GM19025 (cell line): Measurements from ENCODE around the gene SLC39A9.
"Not testable (repeated sequence)": the region's sequence is repeated elsewhere in the genome, so short reads cannot be mapped to it uniquely, and the experiment has no call there.

Experiments
- ATAC-seq: cut with Tn5 transposase; IDR thresholded peaks from one replicate; pipeline ENCODE4 v1.9.1; 2021; ENCODE audit warnings: mild to moderate bottlenecking, low read depth, moderate library complexity; ENCODE audit not compliant: unreplicated experiment

The SLC39A9 gene

GRCh38 chr14:69471916-69472315, 73.4 kb downstream of the SLC39A9 start:
- no peak for ATAC-seq

- ATAC-seq: no peak
These were observed 74.8 kb downstream of the SLC39A9 start for GRCh38 chr14:69473260-69473659.

- ATAC-seq: no peak
These were observed 75.5 kb downstream of the SLC39A9 start for GRCh38 chr14:69473946-69474345.

GRCh38 chr14:69475194-69475818, 76.8 kb downstream of the SLC39A9 start:
- no peak for ATAC-seq

GRCh38 chr14:69476824-69477450, 78.4 kb downstream of the SLC39A9 start:
- not testable (repeated sequence) for ATAC-seq

- not testable (repeated sequence) for ATAC-seq
These were observed 79.6 kb downstream of the SLC39A9 start for GRCh38 chr14:69478055-69478454.

- no peak for ATAC-seq
These were observed 81.2 kb downstream of the SLC39A9 start for GRCh38 chr14:69479696-69480095.

GRCh38 chr14:69480136-69480535, 81.6 kb downstream of the SLC39A9 start:
- ATAC-seq: no peak

- ATAC-seq: peak; percentile 97
These were observed 83.5 kb downstream of the SLC39A9 start for GRCh38 chr14:69481815-69482568.

- no peak for ATAC-seq
These were observed 85.4 kb downstream of the SLC39A9 start for GRCh38 chr14:69483765-69484443.

- no peak for ATAC-seq
These were observed 86.2 kb downstream of the SLC39A9 start, which contains the start of gene PLEKHD1 for GRCh38 chr14:69484444-69485314. PLEKHD1 (plus strand) TSS chr14:69484728; CDS start chr14:69484966, 238 bp downstream.

GRCh38 chr14:69485315-69485660, 86.8 kb downstream of the SLC39A9 start:
- ATAC-seq: no peak

- ATAC-seq: no peak
These were observed 87.2 kb downstream of the SLC39A9 start for GRCh38 chr14:69485701-69486100.

GRCh38 chr14:69487226-69487625, 88.7 kb downstream of the SLC39A9 start:
- ATAC-seq: no peak

- ATAC-seq: no peak
These were observed 89.3 kb downstream of the SLC39A9 start for GRCh38 chr14:69487771-69488170.

- no peak for ATAC-seq
These were observed 91.0 kb downstream of the SLC39A9 start for GRCh38 chr14:69489495-69489894.

- no peak for ATAC-seq
These were observed 91.9 kb downstream of the SLC39A9 start for GRCh38 chr14:69490219-69490918.

- ATAC-seq: no peak
These were observed 92.7 kb downstream of the SLC39A9 start for GRCh38 chr14:69491193-69491592.

- ATAC-seq: no peak
These were observed 94.5 kb downstream of the SLC39A9 start for GRCh38 chr14:69493038-69493437.

GRCh38 chr14:69493791-69494190, 95.3 kb downstream of the SLC39A9 start:
- no peak for ATAC-seq
